Kidney glomerular epithelial cell (primary cell): ENCODE results near the gene ATXN7.

Experiments
- DNase-seq: peaks from one replicate; lab custom pipeline; 2025; lab: John Stamatoyannopoulos, UW

The ATXN7 gene

GRCh38 chr3:63964681-63965485 lies 101.2 kb downstream of the ATXN7 start:
- DNase-seq: no peak

- no peak for DNase-seq
Measured at GRCh38 chr3:63966007-63966406, 102.3 kb downstream of the ATXN7 start.

- DNase-seq: no peak
Measured at GRCh38 chr3:63966871-63967270, 103.2 kb downstream of the ATXN7 start.

- peak; percentile 19 for DNase-seq
Measured at GRCh38 chr3:63967675-63968611, 104.3 kb downstream of the ATXN7 start.

- DNase-seq: peak; percentile 56
Measured at GRCh38 chr3:63968612-63969350, 105.1 kb downstream of the ATXN7 start.

GRCh38 chr3:63969876-63970275 lies 106.2 kb downstream of the ATXN7 start:
- DNase-seq: no peak

- DNase-seq: no peak
Measured at GRCh38 chr3:63970631-63971475, 107.2 kb downstream of the ATXN7 start.

- peak; percentile 58 for DNase-seq
Measured at GRCh38 chr3:63972196-63972595, 108.5 kb downstream of the ATXN7 start.

GRCh38 chr3:63972987-63973386 lies 109.3 kb downstream of the ATXN7 start:
- no peak for DNase-seq

- no peak for DNase-seq
Measured at GRCh38 chr3:63973406-63973805, 109.7 kb downstream of the ATXN7 start.

- no peak for DNase-seq
Measured at GRCh38 chr3:63974451-63974850, 110.8 kb downstream of the ATXN7 start.

GRCh38 chr3:63975723-63976122 lies 112.1 kb downstream of the ATXN7 start:
- DNase-seq: no peak

GRCh38 chr3:63976161-63976871 lies 112.6 kb downstream of the ATXN7 start:
- DNase-seq: peak; percentile 24

GRCh38 chr3:63976872-63977200 lies 113.2 kb downstream of the ATXN7 start:
- DNase-seq: no peak

GRCh38 chr3:63977893-63978292 lies 114.2 kb downstream of the ATXN7 start:
- no peak for DNase-seq

- peak; percentile 31 for DNase-seq
Measured at GRCh38 chr3:63979093-63979885, 115.6 kb downstream of the ATXN7 start.

- no peak for DNase-seq
Measured at GRCh38 chr3:63980019-63980418, 116.4 kb downstream of the ATXN7 start.

- no peak for DNase-seq
Measured at GRCh38 chr3:63980830-63981498, 117.3 kb downstream of the ATXN7 start.

- DNase-seq: no peak
Measured at GRCh38 chr3:63981980-63982379, 118.3 kb downstream of the ATXN7 start.
